HS-5 (cell line): ENCODE results near the gene PBOV1.

Source experiments
- DNase-seq: peaks from one replicate; pipeline ENCODE4 v3.0.0-alpha.2; 2012; ENCODE audit warnings: low read depth

PBOV1 gene

DNA sequence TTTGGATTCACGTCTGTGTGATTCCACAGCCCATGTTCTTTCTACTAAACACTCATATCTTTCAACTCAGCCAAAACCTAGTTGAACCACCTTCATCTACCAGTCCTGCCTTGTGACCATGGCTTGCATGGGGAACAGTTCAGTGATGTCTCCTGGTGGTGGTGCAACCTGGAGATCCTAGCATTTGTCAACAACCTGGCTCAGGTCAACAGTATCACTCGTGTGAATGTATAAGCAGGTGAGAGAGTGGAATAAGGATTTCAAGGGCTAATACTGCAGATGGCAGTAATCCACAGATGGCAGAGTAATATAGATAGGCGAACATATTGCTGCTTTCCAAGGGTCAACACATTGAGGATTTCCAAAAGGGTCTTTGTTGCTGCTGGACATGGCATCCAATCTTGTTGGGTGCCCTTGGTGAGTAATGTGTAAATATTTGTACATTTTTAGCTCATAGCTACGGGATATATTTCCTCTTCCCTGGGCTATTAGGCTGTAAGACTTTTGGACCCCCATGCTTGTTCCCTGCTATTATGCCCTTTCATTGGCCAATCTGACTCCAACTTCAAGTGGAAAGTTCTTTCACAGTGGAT lies 13.4 kb downstream of the PBOV1 start:
- no peak for DNase-seq

DNA sequence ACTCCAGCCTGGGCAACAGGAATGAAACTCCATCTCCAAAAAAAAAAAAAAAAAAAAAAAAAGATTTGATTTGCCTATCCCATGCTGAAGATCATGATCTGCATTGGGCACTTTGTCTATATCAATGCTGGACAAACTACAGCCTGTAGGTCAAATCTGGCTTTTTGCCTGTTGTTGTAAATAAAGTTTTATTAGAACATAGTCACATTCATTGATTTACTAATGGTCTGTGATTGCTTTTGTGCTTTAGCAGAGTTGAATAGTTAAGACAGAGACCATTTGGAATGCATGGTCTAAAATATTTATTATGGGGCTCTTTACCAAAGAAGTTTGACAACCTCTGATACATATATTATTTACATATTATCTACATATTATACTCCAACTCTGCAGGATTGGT lies 14.0 kb downstream of the PBOV1 start:
- DNase-seq = no peak

GRCh38 chr6:138203315-138203714 lies 15.0 kb downstream of the PBOV1 start:
- DNase-seq = no peak

DNA sequence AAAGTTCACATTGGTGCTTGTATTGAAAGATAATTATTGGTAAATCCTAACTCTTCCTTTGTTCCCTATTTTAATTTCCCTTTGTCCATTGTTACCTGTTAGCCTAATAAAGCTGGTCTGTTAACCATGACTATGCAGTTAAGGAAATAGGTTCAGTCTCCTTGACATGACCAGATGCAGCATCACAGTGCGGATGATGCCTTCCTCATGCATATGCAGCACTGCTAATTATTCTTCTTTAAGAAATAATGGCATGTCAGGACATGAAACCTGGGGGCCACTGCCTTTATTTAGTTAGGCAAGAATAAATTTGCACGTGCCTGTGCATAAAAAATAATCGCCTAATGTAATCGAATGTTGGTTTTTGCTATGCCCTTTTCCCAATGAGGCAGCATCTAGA lies 16.5 kb downstream of the PBOV1 start:
- DNase-seq = no peak

GRCh38 chr6:138198430-138199091 lies 19.7 kb downstream of the PBOV1 start:
- no peak for DNase-seq

DNA sequence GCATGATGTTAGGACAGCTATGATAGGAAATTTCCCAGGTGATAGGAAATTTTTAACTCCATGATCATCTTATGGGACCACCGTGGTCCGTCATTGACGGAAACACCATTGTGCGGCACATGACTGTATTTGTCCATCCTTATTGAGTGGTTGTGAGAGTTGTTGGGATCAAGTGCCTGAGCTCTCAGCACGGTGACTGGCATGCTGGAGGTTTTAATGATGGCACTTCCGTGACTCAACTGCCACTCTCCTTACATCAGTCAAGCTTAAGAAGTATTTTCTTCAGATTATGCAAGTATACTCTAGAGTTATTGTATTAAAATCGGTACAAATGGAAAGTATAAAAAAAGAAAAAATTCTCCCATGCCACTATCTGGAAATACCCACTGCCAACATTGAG lies 20.7 kb downstream of the PBOV1 start:
- no peak for DNase-seq

- no peak for DNase-seq
Measured at GRCh38 chr6:138196122-138196738, 22.1 kb downstream of the PBOV1 start.

DNA sequence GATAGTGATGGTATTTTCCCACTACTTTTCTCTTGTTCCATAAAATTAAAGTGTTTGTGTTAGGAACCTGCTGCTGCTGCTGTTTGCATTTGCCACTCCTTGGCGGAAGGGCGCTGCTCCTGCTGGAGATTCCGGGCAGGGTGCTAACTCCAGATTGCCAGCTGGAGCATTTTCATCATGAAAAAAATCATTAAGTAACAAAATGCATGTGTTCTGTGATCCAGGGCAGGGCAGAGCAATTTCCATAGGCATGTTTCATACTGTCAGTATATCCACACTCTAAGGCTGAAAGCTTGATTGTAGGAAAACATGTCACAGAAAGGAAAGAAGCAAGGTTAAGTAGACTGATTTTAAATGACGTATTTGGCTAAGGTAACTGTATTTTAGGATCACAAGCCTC lies 24.0 kb downstream of the PBOV1 start:
- DNase-seq = no peak

DNA sequence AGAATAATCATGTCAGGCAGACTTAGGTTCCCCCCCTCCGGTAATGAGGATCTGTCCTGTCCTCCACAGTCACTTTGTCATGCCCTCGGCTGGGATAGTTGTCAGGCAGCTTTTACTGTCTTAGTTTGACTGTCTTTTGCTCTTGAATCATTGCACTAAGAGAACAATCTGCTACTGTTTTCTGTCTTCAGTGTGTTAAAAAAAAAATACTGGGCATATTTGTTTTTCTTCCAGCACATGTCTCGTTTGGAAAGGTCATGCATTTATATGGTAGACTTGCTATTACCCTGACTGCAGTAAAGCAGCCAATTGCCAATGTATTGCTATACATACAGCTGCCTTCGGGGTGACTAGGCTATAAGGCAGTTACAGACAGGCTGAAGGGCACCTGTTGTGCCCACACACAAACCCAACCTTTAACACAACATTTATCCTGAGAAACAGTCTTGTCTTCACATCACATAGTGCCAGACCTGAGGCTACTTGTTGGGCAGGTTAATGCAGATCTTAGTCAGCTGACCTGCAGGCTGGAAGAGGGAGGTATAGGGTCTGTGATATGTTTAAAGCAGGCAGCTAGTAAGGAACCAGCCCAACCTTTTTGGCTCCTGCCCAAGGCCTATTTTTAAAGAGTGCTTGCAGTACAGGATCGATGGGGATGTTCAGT lies 29.9 kb downstream of the PBOV1 start:
- DNase-seq = no peak

DNA sequence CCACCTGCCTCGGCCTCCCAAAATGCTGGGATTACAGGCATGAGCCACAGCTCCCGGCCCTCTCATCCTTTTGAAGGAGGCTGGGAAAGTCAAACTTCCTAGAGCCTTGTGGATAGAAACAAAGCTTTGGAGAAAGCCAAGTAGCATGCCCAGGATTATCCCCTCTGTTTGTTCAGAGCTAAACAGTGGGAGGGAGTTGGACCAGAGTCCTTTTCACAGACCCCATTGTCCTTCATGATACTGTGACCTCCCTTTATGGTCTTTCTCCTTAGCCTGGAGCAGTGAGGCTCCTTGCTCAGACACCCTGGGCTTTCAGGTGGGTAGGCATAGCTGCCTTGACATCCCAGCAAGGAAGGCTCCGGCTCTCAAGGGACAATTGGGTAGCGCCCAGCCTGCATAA lies 31.1 kb downstream of the PBOV1 start:
- DNase-seq = no peak

DNA sequence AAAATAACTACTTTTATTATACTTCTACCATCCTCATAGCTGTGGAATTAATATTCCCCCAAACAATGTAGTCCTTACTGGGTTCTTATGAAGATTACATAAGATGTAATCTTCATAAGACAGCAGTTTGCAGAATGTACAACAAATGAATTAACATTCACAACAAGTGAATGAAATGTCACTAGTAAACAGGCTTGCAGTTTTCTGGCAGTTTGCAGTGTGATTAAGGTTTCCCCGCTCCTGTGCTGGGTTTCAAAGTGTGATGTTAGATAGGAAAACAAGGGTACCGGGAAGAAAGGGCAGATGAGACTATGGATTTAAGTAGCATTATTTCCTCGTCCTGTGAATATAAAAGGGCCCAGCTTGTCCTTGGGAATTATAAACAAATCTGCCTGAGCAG lies 34.1 kb downstream of the PBOV1 start:
- no peak for DNase-seq

DNA sequence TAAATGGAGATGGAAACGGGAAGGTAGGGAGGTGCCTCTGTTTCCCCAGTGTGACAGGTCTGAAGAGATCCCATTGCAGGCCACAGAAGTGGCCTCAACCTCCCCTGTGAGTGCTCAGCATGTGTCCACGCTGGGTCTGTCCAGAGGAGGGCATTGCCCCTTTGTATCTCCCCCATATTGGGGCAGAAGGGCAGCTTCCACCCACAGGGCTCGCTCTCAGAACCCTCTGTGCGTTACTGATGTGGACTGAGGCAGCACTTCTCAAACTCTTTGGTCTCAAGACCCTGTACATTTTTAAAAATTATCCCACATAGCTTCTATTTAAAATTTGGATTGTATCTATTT lies 34.5 kb downstream of the PBOV1 start:
- no peak for DNase-seq

- DNase-seq = no peak
Measured at GRCh38 chr6:138182939-138183789, 35.1 kb downstream of the PBOV1 start.

DNA sequence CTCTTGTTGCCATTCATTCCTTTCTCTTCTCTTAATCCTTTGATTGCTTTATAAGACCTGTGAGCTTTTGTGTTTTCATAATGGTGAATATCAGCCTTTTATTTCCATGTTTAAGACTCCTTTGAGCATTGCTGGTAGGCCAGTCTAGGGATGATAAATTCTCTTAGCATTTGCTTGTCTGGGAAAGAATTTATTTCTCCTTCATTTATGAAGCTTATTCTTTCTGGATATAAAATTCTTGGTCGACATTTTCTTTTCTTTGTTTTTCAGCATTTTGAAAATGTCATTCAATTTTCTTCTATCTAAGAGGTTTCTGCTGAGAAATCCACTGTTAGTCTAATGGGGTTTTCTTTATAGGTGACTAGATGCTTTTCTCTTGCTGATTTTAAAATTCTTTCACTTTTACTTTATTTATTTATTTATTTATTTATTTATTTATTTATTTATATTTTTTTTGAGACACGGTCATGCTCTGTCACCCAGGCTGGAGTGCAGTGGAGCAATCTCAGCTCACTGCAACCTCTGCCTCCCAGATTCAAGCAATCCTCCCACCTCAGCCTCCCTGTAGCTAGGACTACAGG lies 41.5 kb downstream of the PBOV1 start:
- DNase-seq = no peak

DNA sequence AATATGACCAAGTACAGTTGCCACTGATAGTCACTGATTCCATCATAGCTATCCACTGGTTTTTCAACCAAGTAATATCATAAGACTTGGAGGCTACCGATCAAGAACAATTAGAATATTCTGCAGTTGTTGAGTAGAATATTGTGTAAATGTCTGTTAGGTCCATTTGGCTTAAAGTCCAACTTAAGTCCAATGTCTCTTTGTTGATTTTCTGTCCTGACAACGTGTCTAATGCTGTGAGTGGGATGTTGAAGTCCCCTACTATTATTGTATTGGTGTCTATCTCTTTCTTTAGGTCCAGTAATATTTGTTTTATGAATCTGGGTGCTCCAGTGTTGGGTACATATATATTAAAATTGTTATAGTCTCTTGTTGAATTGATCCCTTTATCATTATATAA lies 42.7 kb downstream of the PBOV1 start:
- DNase-seq = no peak
